GM12892 (cell line): ENCODE results near the gene SRC.

Experiments used
- DNase-seq: peaks from one replicate; pipeline ENCODE4 v3.0.0; 2011; ENCODE audit not compliant: insufficient read length
- FAIRE-seq: peaks from 2 replicates; lab custom pipeline; 2011; peaks lifted over from hg19 to GRCh38; lab: Jason Lieb, UNC
- POLR2A ChIP-seq: IDR thresholded peaks from 2 replicates; pipeline ENCODE4 v1.6.1; 2011; ENCODE audit warnings: low read depth, low read length, control low read depth
- POLR2AphosphoS5 ChIP-seq: IDR thresholded peaks from 2 replicates; pipeline ENCODE4 v1.6.1; 2011; ENCODE audit warnings: low read depth, low read length, control low read depth
- TAF1 ChIP-seq: IDR thresholded peaks from 2 replicates; pipeline ENCODE4 v1.6.1; 2011; ENCODE audit warnings: low read depth, mild to moderate bottlenecking, control low read depth, low read length, borderline replicate concordance

Gene SRC

GRCh38 chr20:37390503-37390890 is 44.6 kb downstream of the SRC start:
- DNase-seq: no peak
- no peak for TF ChIP-seq POLR2AphosphoS5
- TF ChIP-seq TAF1: no peak
- TF ChIP-seq POLR2A: no peak
- no peak for FAIRE-seq

DNA sequence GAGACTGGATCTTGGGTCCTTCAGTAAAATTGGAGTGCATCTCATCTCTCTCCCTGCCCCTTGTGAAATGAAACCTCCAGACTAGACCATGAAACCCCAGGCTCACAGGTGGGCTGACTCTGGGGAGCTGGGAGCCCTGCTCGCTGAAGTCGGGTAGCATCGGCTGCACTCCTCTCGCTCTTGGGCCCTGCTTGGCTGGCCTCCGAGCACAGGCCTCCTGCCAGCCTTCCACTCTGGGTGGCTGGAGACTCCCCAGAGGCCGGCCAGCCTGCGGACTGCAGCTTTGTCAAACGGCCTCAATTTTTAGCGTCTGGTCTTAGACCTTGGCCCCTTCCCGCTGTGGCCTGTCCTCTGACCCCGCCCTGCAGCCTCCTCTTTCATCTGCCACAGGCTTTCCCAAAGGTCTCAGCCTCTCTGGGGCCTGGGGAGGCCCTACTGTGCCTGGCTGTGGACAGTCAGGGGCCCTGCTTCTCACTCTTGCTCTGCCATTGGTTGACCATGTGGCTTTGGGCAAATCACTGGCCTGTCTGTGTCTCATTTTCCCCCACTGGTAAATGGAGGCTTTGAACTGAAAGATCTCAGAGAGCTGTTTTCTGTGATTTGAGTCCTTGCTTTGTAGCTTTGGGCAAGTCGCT is 45.1 kb downstream of the SRC start:
- DNase-seq: no peak
- no peak for FAIRE-seq
- TF ChIP-seq POLR2A (no peak), TAF1 (no peak), POLR2AphosphoS5 (no peak)

- TF ChIP-seq POLR2AphosphoS5: 0 out of 2 replicates have a peak, but pooled peaks have one; percentile 1
- TF ChIP-seq POLR2A: no peak
- FAIRE-seq (no peak), DNase-seq (no peak)
Measured at GRCh38 chr20:37392441-37393195, 46.7 kb downstream of the SRC start.

DNA sequence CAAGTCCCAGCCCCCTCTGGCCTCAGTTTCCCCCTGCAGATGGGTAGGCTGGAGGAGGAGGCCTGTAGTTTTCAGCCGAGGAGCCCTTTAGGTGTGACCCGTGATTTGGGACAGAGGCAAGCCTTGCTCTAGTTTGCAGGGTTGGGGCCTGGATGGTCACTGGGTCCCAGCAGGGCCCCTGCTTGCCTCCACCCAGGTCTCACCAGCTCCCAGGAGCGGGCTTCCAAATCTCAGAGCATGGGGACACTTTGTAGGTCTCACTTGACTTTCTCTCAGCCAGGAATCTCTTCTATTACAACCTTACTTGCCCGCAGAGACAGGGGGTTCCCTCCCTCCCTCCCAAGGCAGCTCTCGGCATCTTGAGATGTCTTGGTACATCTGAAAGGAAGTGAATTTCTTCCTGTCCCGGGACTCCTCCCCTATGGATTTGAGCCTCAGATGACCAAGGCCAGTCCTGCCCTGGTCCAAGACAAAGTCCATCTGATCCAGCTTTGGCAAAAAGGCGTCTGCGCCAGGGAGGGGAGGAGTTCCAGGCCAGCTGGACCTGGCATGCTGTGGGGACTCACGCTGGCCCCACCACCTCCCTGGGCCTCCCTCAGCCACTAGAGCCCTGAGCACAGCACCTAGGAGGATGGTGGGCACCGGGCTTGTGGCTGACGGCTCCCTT is 47.4 kb downstream of the SRC start:
- no peak for TF ChIP-seq TAF1
- TF ChIP-seq POLR2A: no peak; the same call in 1 of the 2 replicates
- no peak for TF ChIP-seq POLR2AphosphoS5
- DNase-seq: no peak
- no peak for FAIRE-seq

- FAIRE-seq (no peak), DNase-seq (no peak)
- TF ChIP-seq POLR2AphosphoS5 (no peak), POLR2A (no peak; the same call in 1 of the 2 replicates), TAF1 (no peak)
Measured at GRCh38 chr20:37393863-37394542, 48.1 kb downstream of the SRC start.

DNA sequence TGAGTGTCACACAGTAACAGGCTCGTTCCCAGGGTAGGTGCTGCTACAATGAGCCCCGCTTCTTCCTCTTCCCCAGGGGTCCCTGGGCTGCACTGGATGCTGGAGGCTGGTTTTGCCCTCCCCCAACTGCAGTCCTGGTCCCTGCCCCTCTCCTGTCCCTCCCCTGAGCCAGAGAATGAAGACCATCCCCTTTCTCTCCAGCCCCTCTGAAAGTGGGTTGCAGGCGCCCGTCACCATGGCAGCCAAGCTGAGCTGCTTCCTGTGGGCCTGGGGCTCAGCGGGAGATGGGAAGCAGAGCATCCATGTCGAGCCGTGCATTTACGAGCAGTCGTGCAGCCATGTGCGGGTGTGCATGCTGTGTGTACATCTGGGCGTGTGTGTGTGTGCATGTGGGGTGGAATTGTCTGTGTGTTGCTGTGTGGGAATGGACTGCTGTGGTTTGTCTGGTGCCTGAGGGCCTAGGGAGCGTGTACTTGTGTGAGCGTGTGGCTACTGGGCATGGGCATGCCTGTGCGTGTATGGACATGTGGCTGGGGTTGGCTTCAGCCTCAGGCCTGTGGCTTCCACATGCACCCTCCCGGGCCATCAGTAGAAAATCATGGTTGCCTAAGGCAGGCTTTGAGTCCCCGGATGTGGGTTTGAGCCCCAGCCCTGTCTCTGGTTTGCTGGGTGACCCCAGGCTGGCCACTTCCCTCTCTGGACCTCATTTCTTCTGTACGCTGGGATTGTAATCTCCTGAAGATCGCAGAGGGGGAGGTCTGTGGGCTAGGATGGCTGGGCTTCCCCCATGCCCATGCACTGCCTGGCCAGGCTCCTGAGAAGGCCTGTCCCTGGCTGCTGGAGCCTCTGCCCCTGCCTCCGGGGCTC is 48.8 kb downstream of the SRC start:
- FAIRE-seq: no peak
- DNase-seq: no peak
- no peak for TF ChIP-seq POLR2A
- no peak for TF ChIP-seq TAF1
- TF ChIP-seq POLR2AphosphoS5: no peak

GRCh38 chr20:37395410-37395797 is 49.5 kb downstream of the SRC start:
- TF ChIP-seq TAF1 (no peak), POLR2AphosphoS5 (no peak), POLR2A (no peak)
- FAIRE-seq (no peak), DNase-seq (no peak)

GRCh38 chr20:37395921-37396415 is 50.0 kb downstream of the SRC start:
- TF ChIP-seq POLR2A (no peak), POLR2AphosphoS5 (no peak), TAF1 (no peak)
- DNase-seq (no peak), FAIRE-seq (no peak)

- FAIRE-seq (no peak), DNase-seq (no peak)
- no peak for TF ChIP-seq POLR2A
- no peak for TF ChIP-seq TAF1
- TF ChIP-seq POLR2AphosphoS5: no peak
Measured at GRCh38 chr20:37396416-37397075, 50.6 kb downstream of the SRC start.
